Measurements from ENCODE around the gene SET. TPM values are rescaled to one million over a fixed set of nuclear protein-coding genes. Genes with fewer than 3 reads are reported as not detected.

The SET gene
- total RNA-seq, 1 donor from 2014 or later, result 197 TPM

DNA sequence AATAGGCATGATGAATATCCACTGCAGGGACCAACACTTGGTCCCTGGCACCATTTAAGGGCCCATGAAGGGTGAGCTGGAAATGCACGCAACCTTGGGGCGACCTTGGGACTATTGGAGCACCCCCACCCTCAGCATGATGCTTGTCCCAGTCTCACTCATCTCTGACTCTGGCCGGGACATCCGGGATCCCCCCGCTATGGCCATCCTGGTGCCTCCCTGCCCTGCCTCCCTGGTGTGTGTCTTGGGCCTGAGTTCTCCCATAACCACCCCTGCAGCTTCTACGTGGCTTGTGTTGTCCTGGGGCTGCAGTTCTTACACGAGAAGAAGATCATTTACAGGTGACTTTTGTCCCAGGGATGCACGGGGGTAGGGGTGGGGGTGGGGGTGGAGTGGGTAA is 29.0 kb downstream of the SET start:
- ATAC-seq (no peak), DNase-seq (no peak)
- intact Hi-C loops (cut with DNase I), result no loop called here
- no peaks in the 10 kb centered on the region for H3K27me3 ChIP-seq (ENCODE audit: low read depth)
- H3K4me3 ChIP-seq, result no peak overlapping the region
- TF ChIP-seq, protein P1, sequence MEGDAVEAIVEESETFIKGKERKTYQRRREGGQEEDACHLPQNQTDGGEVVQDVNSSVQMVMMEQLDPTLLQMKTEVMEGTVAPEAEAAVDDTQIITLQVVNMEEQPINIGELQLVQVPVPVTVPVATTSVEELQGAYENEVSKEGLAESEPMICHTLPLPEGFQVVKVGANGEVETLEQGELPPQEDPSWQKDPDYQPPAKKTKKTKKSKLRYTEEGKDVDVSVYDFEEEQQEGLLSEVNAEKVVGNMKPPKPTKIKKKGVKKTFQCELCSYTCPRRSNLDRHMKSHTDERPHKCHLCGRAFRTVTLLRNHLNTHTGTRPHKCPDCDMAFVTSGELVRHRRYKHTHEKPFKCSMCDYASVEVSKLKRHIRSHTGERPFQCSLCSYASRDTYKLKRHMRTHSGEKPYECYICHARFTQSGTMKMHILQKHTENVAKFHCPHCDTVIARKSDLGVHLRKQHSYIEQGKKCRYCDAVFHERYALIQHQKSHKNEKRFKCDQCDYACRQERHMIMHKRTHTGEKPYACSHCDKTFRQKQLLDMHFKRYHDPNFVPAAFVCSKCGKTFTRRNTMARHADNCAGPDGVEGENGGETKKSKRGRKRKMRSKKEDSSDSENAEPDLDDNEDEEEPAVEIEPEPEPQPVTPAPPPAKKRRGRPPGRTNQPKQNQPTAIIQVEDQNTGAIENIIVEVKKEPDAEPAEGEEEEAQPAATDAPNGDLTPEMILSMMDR (IDR thresholded peaks at IDR 0.05), result no peak
- H3K9me3 ChIP-seq, result no peaks in the 10 kb centered on the region
- no peak overlapping the region for H3K27ac ChIP-seq
- H3K4me1 ChIP-seq, result no peaks in the 10 kb centered on the region
- H3K36me3 ChIP-seq, result peaks cover 37% of the 10 kb centered on the region

GRCh38 chr9:128718475-128718874 is 29.5 kb downstream of the SET start:
- Histone ChIP-seq H3K4me3 (no peak overlapping the region), H3K36me3 (peaks cover 37% of the 10 kb centered on the region), H3K27me3 (ENCODE audit: low read depth) (no peaks in the 10 kb centered on the region), H3K27ac (no peak overlapping the region), H3K9me3 (no peaks in the 10 kb centered on the region), H3K4me1 (no peaks in the 10 kb centered on the region)
- DNase-seq (no peak), ATAC-seq (no peak)
- intact Hi-C loops (cut with DNase I), result no loop called here
- TF ChIP-seq, protein P1 (IDR thresholded peaks at IDR 0.05), result no peak

GRCh38 chr9:128719919-128720605 is 31.0 kb downstream of the SET start:
- Histone ChIP-seq H3K4me3 (no peak overlapping the region), H3K27ac (no peak overlapping the region), H3K36me3 (peaks cover 23% of the 10 kb centered on the region), H3K4me1 (peaks cover 7% of the 10 kb centered on the region), H3K9me3 (no peaks in the 10 kb centered on the region), H3K27me3 (ENCODE audit: low read depth) (no peaks in the 10 kb centered on the region)
- DNase-seq (no peak), ATAC-seq (no peak)
- TF ChIP-seq, protein P1 (IDR thresholded peaks at IDR 0.05), result no peak
- intact Hi-C loops (cut with DNase I), result no loop called here

GRCh38 chr9:128720841-128721486 is 31.9 kb downstream of the SET start:
- Histone ChIP-seq H3K9me3 (no peaks in the 10 kb centered on the region), H3K4me1 (peaks cover 8% of the 10 kb centered on the region), H3K36me3 (peaks cover 23% of the 10 kb centered on the region), H3K27me3 (ENCODE audit: low read depth) (no peaks in the 10 kb centered on the region), H3K27ac (no peak overlapping the region), H3K4me3 (no peak overlapping the region)
- TF ChIP-seq, protein P1 (IDR thresholded peaks at IDR 0.05), result no peak
- ATAC-seq (no peak), DNase-seq (no peak)
- intact Hi-C loops (cut with DNase I), result no loop called here

GRCh38 chr9:128721487-128722010 is 32.5 kb downstream of the SET start:
- H3K27me3 ChIP-seq (ENCODE audit: low read depth), result no peaks in the 10 kb centered on the region
- peaks cover 23% of the 10 kb centered on the region for H3K36me3 ChIP-seq
- ATAC-seq (no peak), DNase-seq (no peak)
- peaks cover 8% of the 10 kb centered on the region for H3K4me1 ChIP-seq
- no peaks in the 10 kb centered on the region for H3K9me3 ChIP-seq
- TF ChIP-seq, protein P1 (IDR thresholded peaks at IDR 0.05), result no peak
- H3K27ac ChIP-seq, result no peak overlapping the region
- no peak overlapping the region for H3K4me3 ChIP-seq
- intact Hi-C loops (cut with DNase I), result no loop called here

Data from lower lobe of right lung (tissue), 2 donors.